DOHH2 (cell line): ENCODE data around the gene SNX19.

Source experiments
- H3F3A ChIP-seq: fragments of 200-600 bp; sonication (generic), shearing (Covaris generic); 2 replicates; pipeline ENCODE4 v1.6.0; 2016; ENCODE audit warnings: antibody characterized with exemption, mild to moderate bottlenecking; ENCODE audit not compliant: control insufficient read depth, insufficient read depth
- H3K27ac ChIP-seq: fragments of 200-600 bp; sonication (generic); 2 replicates; pipeline ENCODE4 v1.5.1; 2014; ENCODE audit warnings: low read depth, mild to moderate bottlenecking, low read length, moderate library complexity
- H3K27me3 ChIP-seq: fragments of 200-600 bp; sonication (generic); 2 replicates; pipeline ENCODE4 v1.6.1; 2014; ENCODE audit warnings: mild to moderate bottlenecking, low read length, mixed read lengths; ENCODE audit not compliant: control insufficient read depth
- H3K36me3 ChIP-seq: fragments of 200-600 bp; sonication (generic); 2 replicates; pipeline ENCODE4 v1.6.1; 2014; ENCODE audit warnings: mild to moderate bottlenecking, low read length, moderate library complexity, mixed read lengths; ENCODE audit not compliant: control insufficient read depth
- H3K4me1 ChIP-seq: fragments of 200-600 bp; sonication (generic); 2 replicates; pipeline ENCODE4 v1.6.1; 2014; ENCODE audit warnings: mild to moderate bottlenecking, low read length, mixed read lengths; ENCODE audit not compliant: control insufficient read depth
- H3K4me2 ChIP-seq: fragments of 200-600 bp; sonication (generic); 2 replicates; pipeline ENCODE4 v1.6.0; 2014; ENCODE audit warnings: mild to moderate bottlenecking, low read length, moderate library complexity
- H3K4me3 ChIP-seq: fragments of 200-600 bp; sonication (generic); 2 replicates; pipeline ENCODE4 v1.5.1; 2014; ENCODE audit warnings: mild to moderate bottlenecking, low read length, mixed read lengths
- H3K79me2 ChIP-seq: fragments of 200-600 bp; sonication (generic); 2 replicates; pipeline ENCODE4 v1.6.1; 2014; ENCODE audit warnings: mild to moderate bottlenecking, low read length, mixed read lengths; ENCODE audit not compliant: control insufficient read depth
- H3K9me2 ChIP-seq: fragments of 200-600 bp; sonication (generic); replicated peaks from 2 replicates; pipeline ENCODE4 v1.6.1; 2014; ENCODE audit warnings: mild to moderate bottlenecking, low read length, mixed read lengths; ENCODE audit not compliant: control insufficient read depth
- H3K9me3 ChIP-seq: fragments of 200-600 bp; sonication (generic); 2 replicates; pipeline ENCODE4 v1.6.1; 2014; ENCODE audit warnings: antibody characterized with exemption, low read length, mixed read lengths; ENCODE audit not compliant: control insufficient read depth, insufficient read depth
- H4K20me1 ChIP-seq: fragments of 200-600 bp; sonication (generic); 2 replicates; pipeline ENCODE4 v1.6.0; 2014; ENCODE audit warnings: low read depth, mild to moderate bottlenecking, antibody characterized with exemption, low read length, moderate library complexity; ENCODE audit not compliant: control insufficient read depth, insufficient read depth
- CTCF ChIP-seq: fragments of 200-600 bp; sonication (generic); IDR thresholded peaks from one replicate; pipeline ENCODE4 v1.5.1; 2014; ENCODE audit warnings: antibody characterized with exemption, mild to moderate bottlenecking, low read depth, low read length; ENCODE audit not compliant: poor library complexity, severe bottlenecking
- EZH2phosphoT487 ChIP-seq: fragments of 200-600 bp; sonication (generic); IDR thresholded peaks from 2 replicates; pipeline ENCODE4 v1.6.1; 2017; ENCODE audit warnings: borderline replicate concordance, mild to moderate bottlenecking, antibody characterized with exemption, low read length, moderate library complexity, mixed read lengths

The SNX19 gene

GRCh38 chr11:130874955-130875531, 41.2 kb downstream of the SNX19 start:
- Histone ChIP-seq H3K4me2 (no peak overlapping the region), H3K9me3 (no peaks in the 10 kb centered on the region), H3F3A (no peaks in the 10 kb centered on the region), H3K27me3 (no peaks in the 10 kb centered on the region), H3K36me3 (peaks cover 39% of the 10 kb centered on the region), H3K27ac (no peak overlapping the region), H3K79me2 (no peaks in the 10 kb centered on the region), H3K4me3 (no peak overlapping the region), H3K4me1 (no peaks in the 10 kb centered on the region), H4K20me1 (no peaks in the 10 kb centered on the region), H3K9me2 (no peaks in the 10 kb centered on the region)
- no peak for TF ChIP-seq CTCF
- TF ChIP-seq EZH2phosphoT487: no peak

- Histone ChIP-seq H3K9me2 (no peaks in the 10 kb centered on the region), H3F3A (no peaks in the 10 kb centered on the region), H3K27ac (no peak overlapping the region)
Measured at GRCh38 chr11:130874396-130874795, 41.9 kb downstream of the SNX19 start.

GRCh38 chr11:130873761-130874160, 42.5 kb downstream of the SNX19 start:
- Histone ChIP-seq H3K9me3 (no peaks in the 10 kb centered on the region), H3K4me1 (no peaks in the 10 kb centered on the region), H3K36me3 (peaks cover 29% of the 10 kb centered on the region), H4K20me1 (no peaks in the 10 kb centered on the region), H3K27me3 (no peaks in the 10 kb centered on the region), H3K4me2 (no peak overlapping the region), H3F3A (no peaks in the 10 kb centered on the region), H3K4me3 (no peak overlapping the region), H3K9me2 (no peaks in the 10 kb centered on the region), H3K27ac (no peak overlapping the region), H3K79me2 (no peaks in the 10 kb centered on the region)
- TF ChIP-seq EZH2phosphoT487 (no peak), CTCF (no peak)

More at GRCh38 chr11:130874396-130874795, 41.9 kb downstream of the SNX19 start:
- no peak overlapping the region for H3K4me3 ChIP-seq
- H3K9me3 ChIP-seq: no peaks in the 10 kb centered on the region
- peaks cover 35% of the 10 kb centered on the region for H3K36me3 ChIP-seq
- no peaks in the 10 kb centered on the region for H3K4me1 ChIP-seq
- TF ChIP-seq CTCF: no peak
- no peaks in the 10 kb centered on the region for H4K20me1 ChIP-seq
- H3K27me3 ChIP-seq: no peaks in the 10 kb centered on the region
- H3K4me2 ChIP-seq: no peak overlapping the region
- no peaks in the 10 kb centered on the region for H3K79me2 ChIP-seq
